ENCODE measurements around the gene CCDC39.

CCDC39 gene

DNA sequence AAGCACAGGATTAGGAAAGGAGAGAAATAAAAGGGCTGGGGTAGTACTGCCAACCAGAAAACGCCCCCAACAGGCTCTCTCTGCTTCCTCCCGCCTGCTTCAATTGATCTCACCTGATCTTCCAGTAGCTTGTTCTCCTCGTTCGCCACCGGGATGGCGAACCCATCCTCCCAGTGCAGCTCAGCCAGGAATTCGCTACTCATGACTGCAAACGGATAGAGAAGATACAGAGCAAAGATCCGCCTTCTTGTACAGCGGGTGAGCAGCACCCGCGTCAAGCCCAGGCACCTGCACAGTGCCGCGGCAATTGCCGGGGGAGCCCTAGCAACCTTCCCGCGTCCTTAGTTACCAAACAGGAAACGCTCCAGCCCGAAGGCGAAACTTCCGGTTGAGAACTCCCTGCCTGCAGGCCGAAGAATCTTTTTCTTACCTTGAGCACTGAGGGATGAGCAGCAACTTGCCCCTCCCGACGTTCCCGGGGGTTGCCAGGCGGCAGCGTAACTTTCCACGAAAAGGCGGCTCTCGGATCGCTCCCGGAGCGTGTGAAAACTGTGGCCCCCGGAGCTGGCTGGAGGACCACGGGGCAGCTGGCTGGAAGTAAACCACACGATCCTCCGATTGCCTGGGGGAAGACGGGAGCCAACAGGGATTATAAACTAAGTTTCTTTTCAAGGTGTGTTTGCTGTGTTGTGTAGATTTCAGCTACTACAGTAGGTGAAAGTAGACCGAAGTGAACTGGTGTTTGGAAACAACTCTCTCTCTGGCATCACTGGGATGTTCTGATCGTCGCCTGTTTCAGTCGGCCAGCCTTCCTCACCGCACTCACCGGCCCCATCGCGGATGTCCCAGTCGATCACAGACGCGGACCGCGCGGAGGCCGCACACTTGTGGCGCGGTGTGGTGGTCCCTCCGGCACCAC lies at the start of gene CCDC39:
Gene CCDC39, minus strand, starts transcription at position 312 of the 919 bp plus-strand sequence. Its CDS starts 109 bp downstream, at position 203.
- DNase-seq (ENCODE audit: low spot score), result peak; percentile 74

DNA sequence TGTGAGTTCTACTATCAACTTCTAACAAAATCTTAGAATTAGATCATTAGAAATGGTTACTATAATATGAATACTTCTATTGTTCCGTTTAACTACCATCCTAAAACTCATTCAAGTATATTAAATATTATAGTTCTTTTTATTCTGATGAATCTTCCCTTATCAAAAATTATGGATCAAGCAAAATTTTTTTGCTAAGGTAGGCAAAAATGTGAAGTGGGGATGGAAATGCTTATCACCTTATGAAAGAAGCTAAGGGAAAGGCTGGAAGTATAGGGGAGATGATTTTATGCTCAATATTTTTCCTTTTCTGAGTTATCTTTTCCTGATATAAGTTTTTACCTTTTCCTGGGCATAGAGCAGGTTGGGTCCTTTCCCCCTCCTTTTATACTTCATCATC lies 40.7 kb upstream of the CCDC39 start:
- no peak for DNase-seq (ENCODE audit: low spot score)

GRCh38 chr3:180707896-180708295 lies 28.6 kb upstream of the CCDC39 start:
- DNase-seq (ENCODE audit: low spot score), result no peak

DNA sequence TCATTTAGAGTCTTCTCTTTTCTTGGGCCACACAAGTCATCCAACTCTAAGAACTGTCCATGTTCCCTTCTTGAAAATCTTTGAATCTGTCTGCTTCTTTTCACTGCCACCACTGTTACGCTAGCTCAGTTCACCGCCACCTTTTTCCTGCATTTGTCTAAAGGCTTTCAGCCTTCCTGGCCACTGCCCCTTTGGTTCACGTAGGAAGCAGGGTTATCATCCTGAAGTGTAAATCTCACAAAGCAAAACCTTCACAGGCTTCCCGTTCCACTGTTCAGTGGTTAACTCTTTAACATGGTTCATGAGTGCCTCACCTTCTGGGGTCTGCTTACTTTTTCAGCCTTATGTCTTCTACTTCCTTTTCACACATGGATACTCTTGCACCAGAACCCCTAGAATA lies 26.3 kb upstream of the CCDC39 start:
- DNase-seq (ENCODE audit: low spot score), result no peak

GRCh38 chr3:180704532-180704931 lies 25.2 kb upstream of the CCDC39 start:
- DNase-seq (ENCODE audit: low spot score), result no peak

DNA sequence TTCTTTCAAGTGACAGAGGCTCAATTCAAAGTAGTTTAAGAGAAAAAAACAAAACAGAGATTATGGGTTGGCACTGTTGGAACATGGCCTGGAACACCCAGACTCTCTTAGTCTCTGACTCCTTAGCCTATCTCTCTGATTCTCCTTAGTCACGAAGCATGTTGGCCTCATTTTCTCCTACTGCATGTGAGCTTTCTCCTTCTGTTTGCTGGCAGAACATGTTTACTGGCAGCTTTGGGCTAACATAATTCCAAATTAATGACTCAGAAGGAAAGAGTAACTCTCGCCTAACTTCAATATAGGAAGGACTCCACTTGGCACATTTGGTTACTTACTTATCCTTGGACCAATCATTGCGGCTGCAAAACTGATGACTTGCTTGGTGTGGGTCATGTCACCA lies 21.7 kb upstream of the CCDC39 start:
- DNase-seq (ENCODE audit: low spot score), result no peak

GRCh38 chr3:180698760-180699270 lies 19.5 kb upstream of the CCDC39 start:
- no peak for DNase-seq (ENCODE audit: low spot score)

GRCh38 chr3:180694321-180694720 lies 15.0 kb upstream of the CCDC39 start:
- no peak for DNase-seq (ENCODE audit: low spot score)

DNA sequence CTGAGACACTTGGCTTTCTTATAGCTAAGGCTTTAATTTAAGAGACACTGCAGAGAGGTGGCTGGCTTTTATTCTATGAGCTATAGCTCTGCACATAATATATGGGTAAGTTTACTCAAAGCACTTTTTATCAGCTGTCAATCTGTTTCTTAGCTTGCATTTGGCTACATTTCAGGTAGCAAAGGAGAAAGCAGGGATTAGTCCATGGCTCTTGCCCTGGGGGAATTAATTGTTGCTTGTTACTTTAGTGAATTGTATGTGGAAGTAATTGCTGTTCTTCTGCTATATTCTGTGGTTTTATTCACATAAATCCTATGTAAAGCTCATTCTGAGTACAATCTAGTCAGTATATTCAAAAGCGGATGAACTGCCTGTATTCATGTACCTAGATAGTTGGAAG lies 14.4 kb upstream of the CCDC39 start:
- no peak for DNase-seq (ENCODE audit: low spot score)

- no peak for DNase-seq (ENCODE audit: low spot score)
Observed at GRCh38 chr3:180690061-180690460, 10.8 kb upstream of the CCDC39 start.

GRCh38 chr3:180684807-180685206 lies 5.5 kb upstream of the CCDC39 start:
- no peak for DNase-seq (ENCODE audit: low spot score)

DNA sequence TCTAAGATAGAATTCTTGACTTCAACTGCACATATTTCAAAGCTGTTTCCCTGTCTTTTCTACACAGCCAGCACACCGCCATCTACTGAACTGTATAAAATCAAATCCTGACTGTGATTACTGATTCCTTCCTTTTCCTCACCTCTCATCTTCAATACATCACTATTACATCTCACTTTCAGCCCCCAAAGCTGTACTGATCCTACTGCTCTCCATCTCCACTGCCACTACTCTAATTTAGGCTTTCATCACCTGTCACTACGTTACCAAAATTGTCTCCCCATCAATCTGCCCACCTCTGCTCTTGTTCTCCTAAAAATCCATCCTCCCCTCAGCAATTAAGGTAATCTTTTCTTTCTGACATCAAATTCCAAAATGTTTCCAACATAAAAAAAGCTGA lies 4.5 kb upstream of the CCDC39 start:
- no peak for DNase-seq (ENCODE audit: low spot score)

- no peak for DNase-seq (ENCODE audit: low spot score)
Observed at GRCh38 chr3:180680097-180680430, 775 bp upstream of the CCDC39 start.

- no peak for DNase-seq (ENCODE audit: low spot score)
Observed at GRCh38 chr3:180678231-180678630, 1.1 kb downstream of the CCDC39 start.

GRCh38 chr3:180661444-180661843 lies 17.8 kb downstream of the CCDC39 start:
- DNase-seq (ENCODE audit: low spot score), result no peak

DNA sequence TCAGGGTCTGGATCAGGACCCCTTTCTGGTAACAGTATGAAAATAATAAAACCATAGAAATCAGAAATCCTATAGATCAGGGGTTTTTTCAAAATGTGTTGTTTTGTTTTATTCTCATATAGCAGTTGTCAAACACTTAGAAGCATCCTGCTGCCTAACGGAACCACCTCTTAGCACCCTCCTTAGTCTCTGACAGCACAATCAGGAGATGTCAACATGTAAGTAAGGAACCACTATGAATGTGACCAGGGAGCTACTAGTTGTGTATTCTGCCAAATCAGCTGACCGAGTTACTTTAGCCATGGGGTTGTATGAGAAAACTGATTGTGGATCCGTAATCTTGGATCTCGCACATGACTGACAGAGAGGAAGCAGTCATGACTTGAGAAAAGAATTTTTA lies 22.2 kb downstream of the CCDC39 start:
- DNase-seq (ENCODE audit: low spot score), result no peak

- no peak for DNase-seq (ENCODE audit: low spot score)
Observed at GRCh38 chr3:180656406-180656805, 22.9 kb downstream of the CCDC39 start.

- no peak for DNase-seq (ENCODE audit: low spot score)
Observed at GRCh38 chr3:180646187-180646790, 33.0 kb downstream of the CCDC39 start.

DNA sequence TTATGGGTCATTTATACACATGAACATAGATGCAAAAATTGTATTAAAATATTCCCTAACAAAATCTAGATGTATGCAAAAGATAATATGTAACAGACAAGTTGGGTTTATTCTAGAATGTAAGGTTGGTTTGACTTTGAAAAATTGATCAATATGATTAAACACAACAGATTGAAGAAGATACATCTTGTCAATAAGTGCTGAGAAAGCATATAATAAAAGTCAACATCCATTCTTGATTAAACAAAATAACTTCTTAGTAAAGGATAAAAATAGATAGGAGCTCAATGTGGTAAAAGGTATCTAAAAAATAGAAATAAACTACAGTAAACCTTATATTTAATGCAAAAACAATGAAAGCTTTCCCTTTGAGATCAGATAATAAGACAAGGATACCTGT lies 38.3 kb downstream of the CCDC39 start:
- no peak for DNase-seq (ENCODE audit: low spot score)

GRCh38 chr3:180633722-180634121 lies 45.6 kb downstream of the CCDC39 start:
- no peak for DNase-seq (ENCODE audit: low spot score)

DNA sequence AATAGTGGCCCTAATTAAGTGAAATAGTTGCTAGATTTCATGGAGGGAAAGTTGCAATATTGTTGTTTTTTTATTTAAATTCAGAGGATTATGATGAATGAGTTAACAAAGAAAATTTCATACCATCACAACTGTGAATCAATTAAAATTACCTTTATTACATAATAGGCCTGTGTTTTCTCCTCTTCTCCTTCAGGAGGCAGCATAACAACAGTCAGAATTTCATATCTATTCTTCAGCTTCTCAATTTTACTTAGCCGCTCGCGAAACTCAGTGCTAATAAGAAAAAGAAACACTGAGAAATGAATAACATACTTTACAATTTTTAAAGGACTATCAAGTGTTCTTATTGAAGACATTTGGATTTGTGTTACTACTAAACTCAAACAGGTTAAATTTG lies 48.0 kb downstream of the CCDC39 start:
- DNase-seq (ENCODE audit: low spot score), result no peak

GRCh38 chr3:180630371-180630770 lies 48.9 kb downstream of the CCDC39 start:
- DNase-seq (ENCODE audit: low spot score), result no peak

GRCh38 chr3:180626844-180627243 lies 52.4 kb downstream of the CCDC39 start:
- no peak for DNase-seq (ENCODE audit: low spot score)
